Measurements from ENCODE around the gene AMFR. TPM values are rescaled to one million over a fixed set of nuclear protein-coding genes. Genes with fewer than 3 reads are reported as not detected.

The AMFR gene
- total and polyA plus RNA-seq, 2 of the 13 experiments (the other 11 are each of a cell fraction or from before 2014, with no cell fraction given), result 52.9 to 108 TPM

DNA sequence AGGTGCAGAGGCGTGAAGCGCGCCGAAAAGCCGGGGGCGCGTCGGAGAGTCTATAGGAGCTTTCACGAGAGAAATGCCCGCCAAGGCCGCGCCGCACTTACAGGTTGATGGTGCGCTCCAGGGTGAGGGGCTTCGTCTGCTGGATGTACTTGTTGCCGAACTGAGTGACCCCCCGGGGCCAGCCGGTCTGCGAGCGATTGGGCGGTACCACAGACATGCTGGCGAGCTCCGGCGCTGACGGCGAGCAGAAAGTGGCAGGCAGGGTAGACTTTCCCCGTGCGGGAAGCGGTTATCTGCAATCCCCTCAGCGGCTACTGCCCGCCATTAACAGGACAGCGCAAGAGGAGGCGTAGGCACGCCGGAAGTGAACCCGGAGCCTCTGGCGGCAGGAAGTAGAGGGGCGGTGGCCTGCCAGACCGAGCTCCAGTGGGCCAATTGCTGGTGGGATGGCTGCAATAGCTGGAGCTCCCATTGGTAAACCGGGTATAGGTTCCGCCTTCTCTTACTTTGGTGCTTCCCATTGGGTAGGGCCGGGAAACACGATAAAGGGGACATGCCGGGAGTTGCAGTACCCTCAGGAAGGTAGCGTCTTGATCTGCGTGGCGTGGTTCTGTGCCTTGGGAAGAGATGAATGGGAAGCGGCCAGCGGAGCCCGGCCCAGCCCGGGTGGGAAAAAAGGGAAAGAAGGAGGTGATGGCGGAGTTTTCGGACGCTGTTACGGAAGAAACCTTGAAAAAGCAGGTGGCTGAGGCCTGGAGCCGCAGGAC lies 25.8 kb upstream of the AMFR start, which contains the start of the genes NUDT21 and OGFOD1 (continued):
- TF ChIP-seq ZNF343 (CRISPR knock-in tag; IDR thresholded peaks at IDR 0.05) (0 out of 2 replicates have a peak, but pooled peaks have one; percentile 76), ZKSCAN1 (IDR thresholded peaks at IDR 0.05; ENCODE audit: low read length) (no peak), ZNF496 (CRISPR knock-in tag; IDR thresholded peaks at IDR 0.05; ENCODE audit: insufficient replicate concordance) (no peak), ZNF264 (CRISPR knock-in tag; IDR thresholded peaks at IDR 0.05) (peak; percentile 61; the same call in 1 of the 2 replicates), GATAD2A (CRISPR knock-in tag; IDR thresholded peaks at IDR 0.05) (0 out of 2 replicates have a peak, but pooled peaks have one; percentile 17), CCAR2 (optimal IDR thresholded peaks at IDR 0.05; ENCODE audit: low read depth, low read length) (no peak), ZNF562 (CRISPR knock-in tag; IDR thresholded peaks at IDR 0.05; ENCODE audit: borderline replicate concordance) (no peak), ARNT (IDR thresholded peaks at IDR 0.05) (no peak), SIN3A (IDR thresholded peaks at IDR 0.05; ENCODE audit: borderline replicate concordance, low read depth, low read length) (peak; percentile 79; the same call in 1 of the 2 replicates), ZNF430 (CRISPR knock-in tag; IDR thresholded peaks at IDR 0.05) (peak; percentile 82; the same call in 1 of the 2 replicates)
- TF ChIP-seq, protein P1, sequence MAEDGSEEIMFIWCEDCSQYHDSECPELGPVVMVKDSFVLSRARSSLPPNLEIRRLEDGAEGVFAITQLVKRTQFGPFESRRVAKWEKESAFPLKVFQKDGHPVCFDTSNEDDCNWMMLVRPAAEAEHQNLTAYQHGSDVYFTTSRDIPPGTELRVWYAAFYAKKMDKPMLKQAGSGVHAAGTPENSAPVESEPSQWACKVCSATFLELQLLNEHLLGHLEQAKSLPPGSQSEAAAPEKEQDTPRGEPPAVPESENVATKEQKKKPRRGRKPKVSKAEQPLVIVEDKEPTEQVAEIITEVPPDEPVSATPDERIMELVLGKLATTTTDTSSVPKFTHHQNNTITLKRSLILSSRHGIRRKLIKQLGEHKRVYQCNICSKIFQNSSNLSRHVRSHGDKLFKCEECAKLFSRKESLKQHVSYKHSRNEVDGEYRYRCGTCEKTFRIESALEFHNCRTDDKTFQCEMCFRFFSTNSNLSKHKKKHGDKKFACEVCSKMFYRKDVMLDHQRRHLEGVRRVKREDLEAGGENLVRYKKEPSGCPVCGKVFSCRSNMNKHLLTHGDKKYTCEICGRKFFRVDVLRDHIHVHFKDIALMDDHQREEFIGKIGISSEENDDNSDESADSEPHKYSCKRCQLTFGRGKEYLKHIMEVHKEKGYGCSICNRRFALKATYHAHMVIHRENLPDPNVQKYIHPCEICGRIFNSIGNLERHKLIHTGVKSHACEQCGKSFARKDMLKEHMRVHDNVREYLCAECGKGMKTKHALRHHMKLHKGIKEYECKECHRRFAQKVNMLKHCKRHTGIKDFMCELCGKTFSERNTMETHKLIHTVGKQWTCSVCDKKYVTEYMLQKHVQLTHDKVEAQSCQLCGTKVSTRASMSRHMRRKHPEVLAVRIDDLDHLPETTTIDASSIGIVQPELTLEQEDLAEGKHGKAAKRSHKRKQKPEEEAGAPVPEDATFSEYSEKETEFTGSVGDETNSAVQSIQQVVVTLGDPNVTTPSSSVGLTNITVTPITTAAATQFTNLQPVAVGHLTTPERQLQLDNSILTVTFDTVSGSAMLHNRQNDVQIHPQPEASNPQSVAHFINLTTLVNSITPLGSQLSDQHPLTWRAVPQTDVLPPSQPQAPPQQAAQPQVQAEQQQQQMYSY (CRISPR knock-in tag; IDR thresholded peaks at IDR 0.05), result no peak
- TF ChIP-seq, protein P2, sequence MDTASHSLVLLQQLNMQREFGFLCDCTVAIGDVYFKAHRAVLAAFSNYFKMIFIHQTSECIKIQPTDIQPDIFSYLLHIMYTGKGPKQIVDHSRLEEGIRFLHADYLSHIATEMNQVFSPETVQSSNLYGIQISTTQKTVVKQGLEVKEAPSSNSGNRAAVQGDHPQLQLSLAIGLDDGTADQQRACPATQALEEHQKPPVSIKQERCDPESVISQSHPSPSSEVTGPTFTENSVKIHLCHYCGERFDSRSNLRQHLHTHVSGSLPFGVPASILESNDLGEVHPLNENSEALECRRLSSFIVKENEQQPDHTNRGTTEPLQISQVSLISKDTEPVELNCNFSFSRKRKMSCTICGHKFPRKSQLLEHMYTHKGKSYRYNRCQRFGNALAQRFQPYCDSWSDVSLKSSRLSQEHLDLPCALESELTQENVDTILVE (CRISPR knock-in tag; IDR thresholded peaks at IDR 0.05), result peak; percentile 17; the same call in 1 of the 2 replicates
- TF ChIP-seq, protein P3, sequence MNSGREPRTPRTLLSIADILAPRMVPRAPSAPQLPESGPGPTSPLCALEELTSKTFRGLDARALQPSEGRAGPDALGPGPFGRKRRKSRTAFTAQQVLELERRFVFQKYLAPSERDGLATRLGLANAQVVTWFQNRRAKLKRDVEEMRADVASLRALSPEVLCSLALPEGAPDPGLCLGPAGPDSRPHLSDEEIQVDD (CRISPR knock-in tag; IDR thresholded peaks at IDR 0.05; ENCODE audit: borderline replicate concordance), result no peak
- TF ChIP-seq, protein P4, sequence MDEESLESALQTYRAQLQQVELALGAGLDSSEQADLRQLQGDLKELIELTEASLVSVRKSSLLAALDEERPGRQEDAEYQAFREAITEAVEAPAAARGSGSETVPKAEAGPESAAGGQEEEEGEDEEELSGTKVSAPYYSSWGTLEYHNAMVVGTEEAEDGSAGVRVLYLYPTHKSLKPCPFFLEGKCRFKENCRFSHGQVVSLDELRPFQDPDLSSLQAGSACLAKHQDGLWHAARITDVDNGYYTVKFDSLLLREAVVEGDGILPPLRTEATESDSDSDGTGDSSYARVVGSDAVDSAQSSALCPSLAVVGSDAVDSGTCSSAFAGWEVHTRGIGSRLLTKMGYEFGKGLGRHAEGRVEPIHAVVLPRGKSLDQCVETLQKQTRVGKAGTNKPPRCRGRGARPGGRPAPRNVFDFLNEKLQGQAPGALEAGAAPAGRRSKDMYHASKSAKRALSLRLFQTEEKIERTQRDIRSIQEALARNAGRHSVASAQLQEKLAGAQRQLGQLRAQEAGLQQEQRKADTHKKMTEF (CRISPR knock-in tag; IDR thresholded peaks at IDR 0.05), result peak; percentile 55; the same call in 1 of the 2 replicates
- TF ChIP-seq, protein P5, sequence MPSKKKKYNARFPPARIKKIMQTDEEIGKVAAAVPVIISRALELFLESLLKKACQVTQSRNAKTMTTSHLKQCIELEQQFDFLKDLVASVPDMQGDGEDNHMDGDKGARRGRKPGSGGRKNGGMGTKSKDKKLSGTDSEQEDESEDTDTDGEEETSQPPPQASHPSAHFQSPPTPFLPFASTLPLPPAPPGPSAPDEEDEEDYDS (CRISPR knock-in tag; IDR thresholded peaks at IDR 0.05), result peak; percentile 90; the same call in 1 of the 2 replicates
- TF ChIP-seq, protein P6, sequence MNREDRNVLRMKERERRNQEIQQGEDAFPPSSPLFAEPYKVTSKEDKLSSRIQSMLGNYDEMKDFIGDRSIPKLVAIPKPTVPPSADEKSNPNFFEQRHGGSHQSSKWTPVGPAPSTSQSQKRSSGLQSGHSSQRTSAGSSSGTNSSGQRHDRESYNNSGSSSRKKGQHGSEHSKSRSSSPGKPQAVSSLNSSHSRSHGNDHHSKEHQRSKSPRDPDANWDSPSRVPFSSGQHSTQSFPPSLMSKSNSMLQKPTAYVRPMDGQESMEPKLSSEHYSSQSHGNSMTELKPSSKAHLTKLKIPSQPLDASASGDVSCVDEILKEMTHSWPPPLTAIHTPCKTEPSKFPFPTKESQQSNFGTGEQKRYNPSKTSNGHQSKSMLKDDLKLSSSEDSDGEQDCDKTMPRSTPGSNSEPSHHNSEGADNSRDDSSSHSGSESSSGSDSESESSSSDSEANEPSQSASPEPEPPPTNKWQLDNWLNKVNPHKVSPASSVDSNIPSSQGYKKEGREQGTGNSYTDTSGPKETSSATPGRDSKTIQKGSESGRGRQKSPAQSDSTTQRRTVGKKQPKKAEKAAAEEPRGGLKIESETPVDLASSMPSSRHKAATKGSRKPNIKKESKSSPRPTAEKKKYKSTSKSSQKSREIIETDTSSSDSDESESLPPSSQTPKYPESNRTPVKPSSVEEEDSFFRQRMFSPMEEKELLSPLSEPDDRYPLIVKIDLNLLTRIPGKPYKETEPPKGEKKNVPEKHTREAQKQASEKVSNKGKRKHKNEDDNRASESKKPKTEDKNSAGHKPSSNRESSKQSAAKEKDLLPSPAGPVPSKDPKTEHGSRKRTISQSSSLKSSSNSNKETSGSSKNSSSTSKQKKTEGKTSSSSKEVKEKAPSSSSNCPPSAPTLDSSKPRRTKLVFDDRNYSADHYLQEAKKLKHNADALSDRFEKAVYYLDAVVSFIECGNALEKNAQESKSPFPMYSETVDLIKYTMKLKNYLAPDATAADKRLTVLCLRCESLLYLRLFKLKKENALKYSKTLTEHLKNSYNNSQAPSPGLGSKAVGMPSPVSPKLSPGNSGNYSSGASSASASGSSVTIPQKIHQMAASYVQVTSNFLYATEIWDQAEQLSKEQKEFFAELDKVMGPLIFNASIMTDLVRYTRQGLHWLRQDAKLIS (CRISPR knock-in tag; IDR thresholded peaks at IDR 0.05), result no peak
